ENCODE measurements around the gene GNB2.

Gene GNB2

DNA sequence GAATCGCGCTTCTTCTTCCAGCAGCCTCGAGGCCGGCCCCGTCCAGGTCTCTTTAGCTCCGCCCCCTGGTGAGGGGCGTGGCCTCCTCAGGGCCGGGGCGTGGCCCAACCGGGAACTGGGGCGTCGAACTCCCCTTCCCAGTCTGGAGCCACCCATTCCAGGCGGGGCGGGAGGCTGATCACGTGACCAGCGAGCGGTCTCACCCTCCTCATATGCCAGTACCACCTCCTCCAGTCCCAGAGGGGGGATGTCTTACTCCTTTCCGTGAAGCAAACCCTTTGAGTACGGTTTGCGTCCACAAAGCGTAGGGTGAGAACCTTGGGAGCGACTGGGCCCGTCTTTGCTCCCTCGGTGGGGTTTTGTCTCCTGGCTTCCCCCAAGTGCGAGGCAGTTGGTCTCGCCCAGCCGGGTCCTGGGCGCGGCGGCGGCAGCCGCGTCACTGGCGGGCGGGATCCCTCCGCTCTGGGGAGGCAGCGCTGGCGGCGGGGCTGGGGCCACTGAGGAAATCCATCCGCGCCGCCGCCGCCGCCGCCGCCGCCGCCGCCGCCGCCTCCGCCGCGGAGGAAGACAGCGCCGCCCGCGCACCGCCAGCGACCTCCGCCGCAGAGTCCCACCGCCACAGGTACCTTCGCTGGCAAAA is at the start of gene GNB2:
Gene GNB2 (plus strand): TSS at position 439 of the 640 bp plus-strand sequence. CDS start 2,526 bp downstream, outside the sequence.
- Mint-ChIP-seq H3K4me1 (peaks cover 15 to 22% of the 10 kb centered on the region in 2 donors), H3K9me3 (no peaks in the 10 kb centered on the region), H3K27me3 (peaks cover 0 to under 1% of the 10 kb centered on the region in 2 donors), H3K27ac (peak within 1 kb of the TSS; percentile 98), H3K36me3 (peaks cover 11 to 23% of the 10 kb centered on the region in 2 donors), H3K4me3 (peak within 1 kb of the TSS; percentile 92 to 97)
- DNase-seq (peak; percentile 98), ATAC-seq (replicated peaks) (peak; percentile 67 to 73)

DNA sequence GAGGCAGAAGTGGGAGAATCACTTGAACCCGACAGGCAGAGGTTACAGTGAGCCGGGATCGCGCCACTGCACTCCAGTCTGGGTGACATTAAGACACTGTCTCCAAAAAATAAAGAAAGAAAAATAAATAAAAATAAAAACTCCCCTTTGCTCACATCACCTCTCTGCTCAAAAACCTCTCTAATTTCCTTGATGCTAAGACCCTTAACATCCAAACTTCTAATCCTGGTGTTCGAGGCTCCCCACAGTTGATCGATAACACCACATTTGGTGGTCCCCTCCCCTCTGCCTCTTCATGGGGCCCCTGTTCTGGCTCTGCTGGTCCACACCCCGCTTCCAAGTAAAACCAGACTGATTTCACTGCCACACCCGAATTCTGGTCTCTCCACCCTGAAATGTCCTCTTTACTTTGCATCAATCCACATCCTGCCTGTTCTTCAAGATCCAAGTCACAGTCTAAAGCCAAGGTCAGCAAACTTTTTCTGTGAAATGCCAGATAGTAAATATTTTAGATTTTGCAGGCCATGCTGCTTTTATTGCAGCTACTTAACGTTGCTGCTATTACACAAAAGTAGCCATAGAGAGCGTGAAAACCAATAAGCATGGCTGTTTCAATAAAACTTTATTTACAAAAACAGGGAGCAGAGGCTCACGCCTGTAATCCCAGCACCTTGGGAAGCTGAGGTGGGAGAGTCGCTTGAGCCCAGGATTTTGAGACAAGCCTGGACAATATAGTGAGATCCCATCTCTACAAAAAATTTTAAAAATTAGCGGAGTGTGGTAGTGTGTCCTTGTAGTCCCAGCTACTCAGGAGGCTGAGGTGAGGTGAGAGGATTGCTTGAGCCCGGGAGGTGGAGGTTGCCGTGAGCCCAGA is 49.4 kb upstream of the GNB2 start:
- Mint-ChIP-seq H3K4me3 (no peak overlapping the region), H3K27me3 (no peaks in the 10 kb centered on the region), H3K4me1 (peaks cover 8 to 13% of the 10 kb centered on the region in 2 donors), H3K9me3 (no peaks in the 10 kb centered on the region), H3K36me3 (peaks cover 0 to 11% of the 10 kb centered on the region in 2 donors), H3K27ac (no peak overlapping the region)
- ATAC-seq (replicated peaks) (no peak), DNase-seq (no peak)

DNA sequence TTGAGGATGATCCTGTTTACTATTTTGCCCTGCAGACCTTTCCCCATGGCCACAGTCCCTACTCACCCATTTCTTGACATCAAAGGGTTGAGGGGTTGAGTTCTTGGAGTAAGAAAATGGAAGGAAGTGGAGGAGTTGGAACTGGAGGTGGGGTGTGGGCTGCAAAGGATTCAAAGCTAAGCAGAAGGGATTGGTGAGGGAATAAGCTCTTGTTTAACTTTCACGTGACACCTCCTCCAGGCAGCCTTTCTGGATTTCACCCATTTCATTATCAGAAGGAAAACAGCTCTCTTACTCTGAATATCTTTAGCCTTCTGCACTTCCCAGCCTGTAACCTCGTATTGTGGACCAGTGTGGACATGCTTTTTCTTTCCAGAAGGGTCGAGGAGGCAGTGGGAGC is 47.5 kb upstream of the GNB2 start:
- no peaks in the 10 kb centered on the region for H3K27me3 Mint-ChIP-seq
- peaks cover 10 to 13% of the 10 kb centered on the region in 2 donors for H3K4me1 Mint-ChIP-seq
- H3K9me3 Mint-ChIP-seq, result no peaks in the 10 kb centered on the region
- ATAC-seq (replicated peaks) (no peak), DNase-seq (no peak)
- H3K27ac Mint-ChIP-seq, result no peak overlapping the region
- H3K36me3 Mint-ChIP-seq, result peaks cover 0 to 14% of the 10 kb centered on the region in 2 donors
- peak overlapping the region; percentile 77 to 82 for H3K4me3 Mint-ChIP-seq

- H3K4me1 Mint-ChIP-seq, result peaks cover 10 to 13% of the 10 kb centered on the region in 2 donors
- H3K9me3 Mint-ChIP-seq, result no peaks in the 10 kb centered on the region
- H3K27me3 Mint-ChIP-seq, result no peaks in the 10 kb centered on the region
- H3K27ac Mint-ChIP-seq, result peak overlapping the region; percentile 73
- DNase-seq, result peak; percentile 55
- peak overlapping the region; percentile 77 to 82 for H3K4me3 Mint-ChIP-seq
- H3K36me3 Mint-ChIP-seq, result peaks cover 0 to 11% of the 10 kb centered on the region in 2 donors
- peak; percentile 95 to 97 for ATAC-seq (replicated peaks)
These were observed 46.9 kb upstream of the GNB2 start for GRCh38 chr7:100626530-100627237.

GRCh38 chr7:100627238-100627549 is 46.3 kb upstream of the GNB2 start:
- H3K9me3 Mint-ChIP-seq, result no peaks in the 10 kb centered on the region
- no peak for ATAC-seq (replicated peaks)
- DNase-seq, result no peak
- peaks cover 0 to 6% of the 10 kb centered on the region in 2 donors for H3K36me3 Mint-ChIP-seq
- peaks cover 10 to 15% of the 10 kb centered on the region in 2 donors for H3K4me1 Mint-ChIP-seq
- H3K4me3 Mint-ChIP-seq, result peak overlapping the region; percentile 77 to 82
- peak overlapping the region; percentile 37 for H3K27ac Mint-ChIP-seq
- H3K27me3 Mint-ChIP-seq, result no peaks in the 10 kb centered on the region

DNA sequence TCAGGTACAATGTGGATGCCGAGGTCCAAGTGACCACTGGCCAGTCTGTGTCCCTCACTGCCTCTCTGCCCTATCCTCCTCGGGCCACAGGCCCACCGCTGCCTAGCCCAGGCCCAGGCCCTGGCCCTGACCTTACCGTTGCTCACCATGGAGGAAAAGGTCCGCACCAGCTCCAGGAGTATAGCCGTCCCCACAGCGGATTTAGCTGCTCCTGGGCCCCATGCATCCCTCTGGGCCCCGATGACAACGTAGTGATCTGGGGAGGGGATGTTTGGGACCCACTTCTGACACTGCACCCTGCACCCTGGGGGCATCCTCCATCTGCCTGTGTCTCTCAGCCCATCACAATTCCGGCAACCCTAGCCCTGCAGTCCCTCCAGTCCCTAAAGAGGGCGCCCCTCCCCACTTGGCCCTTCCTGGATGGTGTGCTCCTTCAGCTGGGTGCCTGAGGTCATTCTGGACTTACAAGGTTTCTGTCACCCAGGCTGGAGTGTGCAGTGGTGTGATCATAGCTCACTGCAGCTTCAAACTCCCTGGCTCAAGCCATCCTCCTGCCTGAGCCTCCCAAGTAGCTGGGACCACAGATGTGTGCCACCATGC is 44.3 kb upstream of the GNB2 start:
- Mint-ChIP-seq H3K4me1 (peaks cover 21 to 34% of the 10 kb centered on the region in 2 donors), H3K27me3 (no peaks in the 10 kb centered on the region), H3K27ac (peak overlapping the region; percentile 66), H3K36me3 (peaks cover 0 to 7% of the 10 kb centered on the region in 2 donors), H3K9me3 (no peaks in the 10 kb centered on the region), H3K4me3 (no peak overlapping the region)
- ATAC-seq (replicated peaks), result no peak
- no peak for DNase-seq

DNA sequence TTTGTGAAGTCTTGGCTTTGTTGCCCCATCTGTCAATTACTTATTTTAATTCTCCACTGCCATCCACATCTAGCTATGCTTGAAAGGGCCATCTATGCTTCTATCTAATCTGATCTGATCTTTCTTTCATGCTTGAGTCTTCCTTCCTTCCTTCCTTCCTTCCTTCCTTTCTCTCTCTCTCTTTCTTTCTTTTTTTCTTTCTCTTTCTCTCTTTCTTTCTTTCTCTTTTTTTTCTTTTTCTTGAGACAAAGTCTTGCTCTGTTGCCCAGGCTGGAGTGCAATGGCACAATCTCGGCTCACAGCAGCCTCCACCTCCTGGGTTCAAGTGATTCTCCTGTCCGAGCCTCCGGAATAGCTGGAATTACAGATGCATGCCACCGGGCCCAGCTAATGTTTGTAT is 43.5 kb upstream of the GNB2 start:
- Mint-ChIP-seq H3K4me1 (peaks cover 21 to 35% of the 10 kb centered on the region in 2 donors), H3K36me3 (peaks cover 0 to 7% of the 10 kb centered on the region in 2 donors), H3K27me3 (no peaks in the 10 kb centered on the region), H3K27ac (no peak overlapping the region), H3K9me3 (no peaks in the 10 kb centered on the region), H3K4me3 (no peak overlapping the region)
- ATAC-seq (replicated peaks), result no peak
- DNase-seq, result no peak

- no peaks in the 10 kb centered on the region for H3K9me3 Mint-ChIP-seq
- H3K4me3 Mint-ChIP-seq, result peak overlapping the region; percentile 85 to 93
- peak overlapping the region; percentile 86 for H3K27ac Mint-ChIP-seq
- DNase-seq, result peak; percentile 58
- peak; percentile 72 to 73 for ATAC-seq (replicated peaks)
- peaks cover 0 to 7% of the 10 kb centered on the region in 2 donors for H3K36me3 Mint-ChIP-seq
- H3K4me1 Mint-ChIP-seq, result peaks cover 16 to 23% of the 10 kb centered on the region in 2 donors
- H3K27me3 Mint-ChIP-seq, result no peaks in the 10 kb centered on the region
These were observed 40.4 kb upstream of the GNB2 start for GRCh38 chr7:100632951-100633717.

- ATAC-seq (replicated peaks), result no peak
- Mint-ChIP-seq H3K27ac (no peak overlapping the region), H3K36me3 (no peaks in the 10 kb centered on the region), H3K9me3 (no peaks in the 10 kb centered on the region), H3K4me3 (no peak overlapping the region), H3K27me3 (peaks cover 5 to 26% of the 10 kb centered on the region in 2 donors), H3K4me1 (peaks cover 5 to 6% of the 10 kb centered on the region in 2 donors)
- DNase-seq, result no peak
These were observed 33.5 kb upstream of the GNB2 start for GRCh38 chr7:100639995-100640516.

- peaks cover 5 to 6% of the 10 kb centered on the region in 2 donors for H3K4me1 Mint-ChIP-seq
- no peak overlapping the region for H3K27ac Mint-ChIP-seq
- H3K4me3 Mint-ChIP-seq, result no peak overlapping the region
- H3K9me3 Mint-ChIP-seq, result no peaks in the 10 kb centered on the region
- H3K36me3 Mint-ChIP-seq, result no peaks in the 10 kb centered on the region
- ATAC-seq (replicated peaks), result no peak
- peaks cover 11 to 33% of the 10 kb centered on the region in 2 donors for H3K27me3 Mint-ChIP-seq
- DNase-seq, result no peak
These were observed 32.8 kb upstream of the GNB2 start for GRCh38 chr7:100640517-100641440.

DNA sequence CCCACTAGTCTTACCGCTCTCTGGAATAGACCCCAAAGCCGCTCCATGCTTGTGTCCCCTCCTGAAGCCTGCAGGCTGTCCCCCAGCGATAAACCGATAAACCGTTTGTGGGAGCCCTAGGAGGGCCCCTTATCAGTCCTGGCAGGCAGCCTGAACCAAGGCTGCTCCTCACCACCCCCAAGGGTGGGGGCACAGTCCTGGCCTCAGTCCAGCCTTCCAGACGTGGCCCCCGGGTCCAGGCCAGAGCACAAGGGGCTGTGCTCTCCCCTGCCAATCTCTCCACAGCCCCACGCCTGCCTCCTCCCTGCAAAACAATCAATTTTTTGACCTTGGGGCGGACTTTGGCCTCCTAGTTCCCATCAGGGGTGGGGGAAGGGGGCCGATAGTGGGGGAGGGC is 32.1 kb upstream of the GNB2 start, which contains the start of gene TFR2:
Gene TFR2 (minus strand): TSS at position 90 of the 397 bp plus-strand sequence. CDS start 43 bp downstream, at position 47.
- H3K27me3 Mint-ChIP-seq, result peaks cover 15 to 40% of the 10 kb centered on the region in 2 donors
- H3K36me3 Mint-ChIP-seq, result no peaks in the 10 kb centered on the region
- H3K9me3 Mint-ChIP-seq, result no peaks in the 10 kb centered on the region
- no peak within 1 kb of the TSS for H3K27ac Mint-ChIP-seq
- no peak within 1 kb of the TSS for H3K4me3 Mint-ChIP-seq
- no peak for DNase-seq
- H3K4me1 Mint-ChIP-seq, result peaks cover 5 to 6% of the 10 kb centered on the region in 2 donors
- no peak for ATAC-seq (replicated peaks)

DNA sequence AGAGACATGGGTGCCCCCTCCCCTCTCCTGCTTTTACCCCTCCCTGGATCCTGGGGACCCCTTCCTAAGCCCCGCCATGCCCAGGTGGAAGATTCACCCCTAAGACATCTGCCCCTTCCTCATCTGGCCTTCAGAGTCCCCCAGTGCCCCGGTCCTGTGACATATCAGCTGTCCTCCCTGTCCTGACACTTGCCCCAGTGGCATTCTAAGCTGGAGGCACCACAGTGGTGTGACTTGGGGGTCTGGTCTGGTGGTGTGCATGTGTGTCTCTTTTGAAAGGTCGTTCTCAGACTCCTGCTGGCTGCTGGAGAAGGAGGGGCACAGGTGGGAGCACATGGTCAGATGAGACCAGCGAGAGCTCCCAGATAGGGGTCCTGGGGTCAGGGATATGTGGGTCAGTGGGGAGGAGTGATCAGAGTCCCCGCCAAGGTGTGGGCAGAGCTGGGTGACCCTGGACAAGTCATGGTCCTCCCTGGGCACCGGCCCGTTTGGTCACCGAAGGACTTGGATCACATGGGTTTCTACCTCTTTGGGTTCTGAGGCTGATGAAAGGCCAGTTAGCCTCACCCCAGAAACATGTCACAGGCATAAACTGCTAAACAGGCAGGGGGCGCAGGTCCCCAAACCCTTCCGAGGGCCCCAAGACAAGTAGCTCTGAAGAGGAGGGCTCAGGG is 31.5 kb upstream of the GNB2 start:
- Mint-ChIP-seq H3K27ac (no peak overlapping the region), H3K4me3 (no peak overlapping the region), H3K9me3 (no peaks in the 10 kb centered on the region), H3K36me3 (no peaks in the 10 kb centered on the region), H3K27me3 (peaks cover 15 to 45% of the 10 kb centered on the region in 2 donors), H3K4me1 (peaks cover 5 to 6% of the 10 kb centered on the region in 2 donors)
- DNase-seq (no peak), ATAC-seq (replicated peaks) (no peak)

Data from stimulated activated naive B cell treated with anti-CD40 and anti-IgM and Interleukin-4, amounts not matched to agents 10 μg/mL and 1 μg/mL and 100 μg/mL, for 72 hours (primary cell).